DMS153 (cell line): Measurements from ENCODE around the gene RAB39B.
"Not testable (repeated sequence)": the region's sequence is repeated elsewhere in the genome, so short reads cannot be mapped to it uniquely, and the experiment has no call there.

Experiments used
- DNase-seq: peaks from one replicate; lab custom pipeline; 2025; lab: John Stamatoyannopoulos, UW

Gene RAB39B, protein sequence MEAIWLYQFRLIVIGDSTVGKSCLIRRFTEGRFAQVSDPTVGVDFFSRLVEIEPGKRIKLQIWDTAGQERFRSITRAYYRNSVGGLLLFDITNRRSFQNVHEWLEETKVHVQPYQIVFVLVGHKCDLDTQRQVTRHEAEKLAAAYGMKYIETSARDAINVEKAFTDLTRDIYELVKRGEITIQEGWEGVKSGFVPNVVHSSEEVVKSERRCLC

GRCh38 chrX:155263854-155264628, at the start of gene RAB39B:
RAB39B (minus strand) TSS chrX:155264491; CDS start chrX:155264288, 203 bp downstream.
- peak; percentile 73 for DNase-seq

- peak; percentile 30 for DNase-seq
Observed at GRCh38 chrX:155313766-155314165, 49.5 kb upstream of the RAB39B start.

GRCh38 chrX:155293771-155294170, 29.5 kb upstream of the RAB39B start:
- DNase-seq = no peak

- no peak for DNase-seq
Observed at GRCh38 chrX:155279873-155280272, 15.6 kb upstream of the RAB39B start.

DNA sequence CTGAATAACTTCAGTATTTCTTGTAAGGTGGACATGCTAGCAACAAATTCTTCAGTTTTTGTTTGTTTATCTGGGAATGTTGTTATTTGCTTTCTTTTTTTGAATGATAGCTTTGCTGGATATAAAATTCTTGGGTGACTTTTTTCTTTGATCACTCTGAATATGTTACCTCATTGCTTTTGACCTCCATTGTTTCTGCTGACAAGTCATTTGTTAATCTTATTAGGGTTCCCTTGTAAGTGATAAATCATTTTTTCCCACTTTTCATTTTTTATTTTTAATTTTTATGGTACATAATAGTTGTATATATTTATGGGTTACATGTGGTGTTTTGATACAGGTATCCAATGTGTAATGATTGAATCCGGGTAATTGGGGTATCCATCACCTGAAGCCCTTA, 6.7 kb upstream of the RAB39B start:
- no peak for DNase-seq

DNA sequence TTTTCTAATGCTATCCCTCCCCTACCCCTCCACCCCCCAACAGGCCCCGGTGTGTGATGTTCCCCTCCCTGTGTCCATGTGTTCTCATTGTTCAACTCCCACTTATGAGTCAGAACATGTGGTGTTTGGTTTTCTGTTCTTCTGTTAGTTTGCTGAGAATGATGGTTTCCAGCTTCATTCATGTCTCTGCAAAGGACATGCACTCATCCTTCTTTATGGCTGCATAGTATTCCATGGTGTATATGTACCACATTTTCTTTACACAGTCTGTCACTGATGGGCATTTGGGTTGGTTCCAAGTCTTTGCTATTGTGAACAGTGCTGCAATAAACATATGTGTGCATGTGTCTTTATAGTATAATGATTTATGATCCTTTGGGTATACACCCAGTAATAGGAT, 3.7 kb upstream of the RAB39B start:
- DNase-seq = not testable (repeated sequence)

DNA sequence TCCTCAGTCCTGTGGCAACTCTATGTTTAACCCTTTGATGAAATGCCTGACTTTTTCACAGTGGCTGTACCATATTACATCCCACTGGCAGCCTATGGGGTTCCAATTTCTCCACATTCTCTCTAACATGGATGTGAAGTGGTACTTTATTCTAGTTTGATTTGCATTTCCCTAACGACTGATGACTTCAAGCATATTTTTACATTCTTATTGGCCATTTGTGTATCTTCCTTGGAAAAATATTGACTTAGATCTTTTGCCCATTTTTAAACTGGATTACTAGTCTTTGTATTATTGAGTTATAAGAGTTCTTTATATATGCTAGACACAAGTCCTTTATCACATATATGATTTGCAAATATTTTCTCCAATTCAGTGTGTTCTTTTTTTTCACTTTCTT, 2.1 kb upstream of the RAB39B start:
- DNase-seq = no peak

GRCh38 chrX:155262970-155263754, 1.1 kb downstream of the RAB39B start:
- DNase-seq = no peak

- DNase-seq = no peak
Observed at GRCh38 chrX:155259752-155260151, 4.5 kb downstream of the RAB39B start.

DNA sequence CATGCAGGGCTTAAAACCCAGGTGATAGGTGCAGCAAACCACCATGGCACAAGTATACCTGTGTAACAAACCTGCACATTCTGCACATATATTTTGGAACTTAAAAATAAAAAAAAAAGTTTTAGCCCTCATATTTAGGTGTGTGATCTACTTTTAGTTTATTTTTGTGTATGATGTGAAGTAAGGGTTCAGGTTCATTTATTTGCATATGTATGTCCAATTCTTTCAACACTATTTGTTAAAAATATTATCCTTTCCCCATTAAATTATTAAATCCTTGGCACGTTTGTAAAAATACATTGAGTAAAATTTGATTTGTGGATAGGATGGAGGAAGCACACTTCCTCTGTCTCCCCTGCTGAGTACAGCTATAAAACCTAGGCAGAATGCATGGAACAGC, 12.9 kb downstream of the RAB39B start:
- no peak for DNase-seq

GRCh38 chrX:155247497-155247896, 16.8 kb downstream of the RAB39B start:
- no peak for DNase-seq

- no peak for DNase-seq
Observed at GRCh38 chrX:155246748-155247147, 17.5 kb downstream of the RAB39B start.

GRCh38 chrX:155242300-155242699, 22.0 kb downstream of the RAB39B start:
- no peak for DNase-seq

- DNase-seq = no peak
Observed at GRCh38 chrX:155237719-155238118, 26.6 kb downstream of the RAB39B start.

DNA sequence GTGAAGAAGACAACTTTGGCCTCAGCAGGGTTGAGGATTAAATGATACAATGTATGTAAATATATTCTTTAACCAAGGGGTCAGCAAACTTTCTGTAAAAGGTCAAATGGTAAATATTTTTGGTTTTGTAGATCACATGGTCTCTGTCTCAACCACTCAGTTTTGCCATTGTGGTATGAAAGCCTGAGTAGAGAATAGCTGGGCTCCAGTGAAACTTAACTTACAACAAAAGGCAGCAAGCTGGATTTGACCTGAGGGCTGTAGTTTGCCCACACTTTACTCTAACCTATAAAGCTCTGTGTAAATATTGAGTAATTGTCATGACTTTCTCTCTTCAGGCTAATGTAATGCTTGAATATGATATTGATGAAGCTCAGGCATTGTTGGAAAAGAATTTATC, 28.4 kb downstream of the RAB39B start:
- no peak for DNase-seq

GRCh38 chrX:155231163-155231562, 33.1 kb downstream of the RAB39B start:
- no peak for DNase-seq

DNA sequence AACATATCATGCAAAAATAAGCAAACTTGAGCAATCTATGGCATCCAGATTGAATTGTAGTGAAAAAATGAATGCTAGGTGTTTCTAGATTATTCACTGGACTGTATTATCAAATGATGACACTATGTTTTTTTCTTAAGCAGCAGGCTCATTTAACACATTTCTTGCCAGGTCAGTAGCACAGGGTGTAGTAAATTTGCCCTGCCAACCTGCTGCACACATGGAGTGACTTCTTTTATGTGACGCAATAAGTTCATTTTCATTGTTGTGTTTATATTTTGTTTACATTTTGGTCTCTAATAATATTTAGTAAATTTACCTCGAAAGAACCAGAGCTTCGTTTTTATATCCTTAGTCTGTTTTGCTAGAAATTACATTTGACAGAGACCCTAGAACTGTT, 38.5 kb downstream of the RAB39B start:
- DNase-seq = no peak

DNA sequence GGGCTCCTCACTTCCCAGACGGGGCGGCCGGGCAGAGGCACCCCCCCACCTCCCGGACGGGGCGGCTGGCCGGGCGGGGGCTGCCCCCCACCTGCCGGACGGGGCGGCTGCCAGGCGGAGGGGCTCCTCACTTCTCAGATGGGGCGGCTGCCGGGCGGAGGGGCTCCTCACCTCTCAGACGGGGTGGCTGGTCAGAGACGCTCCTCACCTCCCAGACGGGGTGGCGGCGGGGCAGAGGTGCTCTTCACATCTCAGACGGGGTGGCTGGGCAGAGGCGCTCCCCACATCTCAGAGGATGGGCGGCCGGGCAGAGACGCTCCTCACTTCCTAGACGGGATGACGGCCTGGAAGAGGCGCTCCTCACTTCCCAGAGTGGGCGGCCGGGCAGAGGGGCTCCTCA, 40.5 kb downstream of the RAB39B start:
- DNase-seq = not testable (repeated sequence)

DNA sequence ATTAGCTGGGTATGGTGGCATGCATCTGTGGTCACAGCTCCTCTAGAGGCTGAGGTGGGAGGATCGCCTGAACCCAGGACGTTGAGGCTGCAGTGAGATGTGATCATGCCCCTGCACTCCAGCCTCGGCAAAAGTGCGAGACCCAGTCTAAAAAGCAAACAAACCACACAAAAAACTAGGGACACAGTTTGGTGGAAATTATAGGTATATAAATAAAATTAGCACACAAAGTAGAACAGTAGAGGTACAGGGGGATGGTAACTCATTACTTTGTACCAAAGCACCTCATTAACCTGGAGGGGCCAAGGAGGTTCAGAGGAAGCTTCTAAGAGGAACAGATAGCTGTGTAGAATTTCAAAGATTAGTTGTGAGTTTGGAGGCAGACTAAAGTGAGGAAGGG, 42.9 kb downstream of the RAB39B start:
- DNase-seq = no peak

DNA sequence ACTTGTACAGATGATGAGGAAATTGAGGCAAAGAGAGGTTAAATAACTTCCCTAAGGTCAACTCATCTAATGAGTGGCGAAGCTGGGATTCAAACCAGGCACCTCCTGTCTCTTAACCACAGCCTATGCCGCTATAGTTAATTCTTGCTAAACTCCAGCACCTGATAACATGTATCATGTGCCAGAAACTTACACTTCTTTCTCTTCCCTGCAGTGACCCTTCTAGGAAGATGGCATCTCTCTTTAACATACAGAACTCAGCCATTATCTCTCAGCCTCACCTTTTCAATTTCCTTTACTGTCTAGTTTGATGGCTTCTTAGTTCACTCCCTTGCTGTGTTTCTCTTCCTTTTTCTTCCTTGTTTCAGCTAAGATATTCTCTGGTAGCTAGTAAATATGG, 45.5 kb downstream of the RAB39B start:
- no peak for DNase-seq

DNA sequence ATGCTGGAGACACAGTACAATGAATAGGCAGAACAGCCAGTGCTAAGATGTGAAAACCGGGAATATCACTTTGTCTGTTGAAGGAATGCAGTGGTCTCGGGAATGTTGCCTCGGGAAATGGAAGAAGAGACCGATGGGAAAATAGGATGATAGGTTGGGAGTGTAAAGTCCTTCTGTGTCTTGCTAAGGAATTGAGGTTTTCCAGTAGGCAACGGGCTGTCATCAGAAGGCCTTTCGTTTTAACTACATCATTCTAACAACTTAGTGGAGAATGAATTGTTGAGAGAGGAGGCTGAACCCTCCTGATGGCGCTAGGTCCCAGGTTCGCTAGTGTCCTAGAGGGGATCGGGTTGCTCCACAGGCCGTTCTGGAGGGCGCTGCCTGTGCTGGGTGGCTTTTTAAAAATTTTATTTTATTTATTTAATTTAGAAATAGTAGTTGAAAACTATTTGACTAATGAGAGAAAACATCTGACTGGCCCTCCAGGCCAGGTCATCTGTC, 47.3 kb downstream of the RAB39B start:
- no peak for DNase-seq

- DNase-seq = peak; percentile 97
Observed at GRCh38 chrX:155216179-155216939, 47.9 kb downstream of the RAB39B start, which contains the start of gene VBP1. VBP1 (plus strand) TSS chrX:155216460; CDS start chrX:155216483, 23 bp downstream.
